CD4-positive, alpha-beta T cell treated with Interleukin-4 for 1 hour (primary cell): ENCODE results near the gene STX7.

ENCODE experiments used
- DNase-seq, 2 donors: peaks; one replicate each; pipeline ENCODE4 v3.0.0-alpha.2; 2020 to 2022

Gene STX7

GRCh38 chr6:132405143-132405915, 107.6 kb downstream of the STX7 start:
- no peak for DNase-seq

- no peak for DNase-seq
These were observed 108.2 kb downstream of the STX7 start for GRCh38 chr6:132404736-132405135.

GRCh38 chr6:132404330-132404729, 108.6 kb downstream of the STX7 start:
- DNase-seq = no peak

GRCh38 chr6:132401618-132402285, 111.2 kb downstream of the STX7 start:
- no peak for DNase-seq

- DNase-seq = no peak
These were observed 111.9 kb downstream of the STX7 start, which contains the start of gene MOXD1 for GRCh38 chr6:132400883-132401617. Gene MOXD1, minus strand, starts transcription at chr6:132401475. Its CDS starts 49 bp downstream, at chr6:132401426.

GRCh38 chr6:132400555-132400882, 112.4 kb downstream of the STX7 start:
- DNase-seq = no peak

GRCh38 chr6:132399376-132400074, 113.4 kb downstream of the STX7 start:
- DNase-seq = no peak
